GM13977 (cell line): ENCODE results near the gene RALGAPA1.
"Not testable (repeated sequence)": the region's sequence is repeated elsewhere in the genome, so short reads cannot be mapped to it uniquely, and the experiment has no call there.

Source experiments
- DNase-seq: peaks from one replicate; pipeline ENCODE4 v3.0.0; 2012; ENCODE audit warnings: low spot score
- CTCF ChIP-seq: IDR thresholded peaks from 2 replicates; pipeline ENCODE4 v1.5.1; 2012; ENCODE audit warnings: mild to moderate bottlenecking, control low read depth; ENCODE audit not compliant: insufficient read depth; ENCODE audit errors: extremely low read depth, missing control alignments
- in situ Hi-C: fragments of 300-500 bp; cut with MboI; formaldehyde crosslinking; loops from one replicate; pipeline ENCODE4 v1.12.0; 2022; ENCODE audit warnings: low sequenced_read_pairs, low pct_unique_long_range_greater_than_20kb, mixed read lengths, inconsistent platforms; ENCODE audit not compliant: unreplicated experiment

Gene RALGAPA1

DNA sequence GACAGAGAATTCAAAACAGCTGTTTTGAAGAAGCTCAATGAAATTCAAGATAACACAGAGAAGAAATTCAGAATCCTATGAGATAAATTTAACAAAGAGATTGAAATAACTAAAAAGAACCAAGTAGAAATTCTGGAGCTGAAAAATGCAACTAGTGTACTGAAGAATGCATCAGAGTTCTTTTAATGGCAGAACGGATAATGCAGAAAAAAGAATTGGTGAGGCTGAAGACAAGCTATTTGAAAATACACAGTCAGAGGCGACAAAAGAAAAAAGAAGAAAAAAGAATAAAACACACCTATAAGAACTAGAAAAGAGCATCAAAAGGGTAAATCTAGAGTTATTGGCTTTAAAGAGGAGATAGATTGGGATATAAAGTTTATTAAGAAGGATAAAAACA, 171.8 kb downstream of the RALGAPA1 start:
- no peak for DNase-seq
- no peak for TF ChIP-seq CTCF
- in situ Hi-C loops: no loop called here

- no peak for DNase-seq
- in situ Hi-C loops: no loop called here
- no peak for TF ChIP-seq CTCF
Observed at GRCh38 chr14:35632676-35633075, 176.4 kb downstream of the RALGAPA1 start.

DNA sequence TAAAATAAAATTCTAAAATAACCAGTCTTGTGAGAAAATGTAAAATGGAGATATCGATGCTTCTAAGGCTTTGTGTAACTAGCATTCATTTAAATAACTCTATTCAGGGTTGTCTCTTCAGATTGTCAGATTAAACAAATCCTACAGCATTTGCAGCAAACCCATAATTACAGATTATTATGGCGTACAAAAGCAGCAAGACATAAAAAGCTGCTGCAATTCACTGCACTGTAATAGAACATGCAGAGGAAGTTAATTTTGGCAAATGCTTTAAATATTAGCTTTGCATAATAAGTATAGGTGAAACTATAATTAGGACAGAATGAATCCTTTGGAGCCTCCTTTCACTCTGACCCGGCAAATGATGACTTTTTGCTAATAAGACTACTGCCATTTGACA, 176.8 kb downstream of the RALGAPA1 start:
- TF ChIP-seq CTCF: no peak

DNA sequence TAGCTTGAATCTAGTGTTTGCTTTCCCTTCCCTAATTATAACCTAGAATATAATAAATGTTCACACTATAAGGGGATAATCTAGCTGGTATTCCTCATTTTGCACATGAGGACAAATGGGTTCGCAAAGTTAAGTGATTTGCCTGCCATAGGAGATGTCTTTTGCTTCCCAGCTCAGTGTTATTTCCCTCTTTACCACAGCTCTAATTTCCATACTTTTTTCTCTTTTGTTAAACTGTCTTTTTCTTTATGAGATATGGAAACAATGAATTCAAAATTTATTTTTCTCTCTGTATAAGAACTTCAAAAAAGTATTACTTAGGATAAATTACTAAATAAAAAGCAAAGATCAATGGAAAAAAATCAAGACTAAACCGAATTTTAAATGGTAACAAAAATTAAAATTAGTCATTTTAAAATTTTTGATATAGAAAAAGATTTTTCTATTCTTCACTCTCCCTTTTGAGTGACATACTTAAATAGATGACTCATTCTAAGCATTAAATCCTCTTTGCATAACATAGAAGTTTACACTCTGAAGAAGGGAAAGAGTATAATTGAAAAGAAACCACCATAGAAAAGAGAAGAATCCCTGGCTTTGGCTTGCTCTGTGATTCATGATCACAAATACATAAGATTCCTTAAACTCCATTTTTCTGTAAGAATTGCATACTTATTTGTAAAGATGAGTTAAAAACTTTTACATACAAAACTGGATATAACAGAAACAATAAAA, 177.9 kb downstream of the RALGAPA1 start:
- TF ChIP-seq CTCF: no peak
- DNase-seq: no peak
- in situ Hi-C loops: no loop called here

More for the DNA sequence above, 176.8 kb downstream of the RALGAPA1 start:
- no peak for DNase-seq
- in situ Hi-C loops: no loop called here

GRCh38 chr14:35628989-35629388, 180.1 kb downstream of the RALGAPA1 start:
- DNase-seq: no peak
- in situ Hi-C loops: no loop called here
- TF ChIP-seq CTCF: no peak

GRCh38 chr14:35626947-35627346, 182.1 kb downstream of the RALGAPA1 start:
- DNase-seq, in situ Hi-C loops: not testable (repeated sequence)

GRCh38 chr14:35621996-35622395, 187.1 kb downstream of the RALGAPA1 start:
- in situ Hi-C loops, DNase-seq: not testable (repeated sequence)

GRCh38 chr14:35619998-35620397, 189.1 kb downstream of the RALGAPA1 start:
- in situ Hi-C loops, DNase-seq: not testable (repeated sequence)

DNA sequence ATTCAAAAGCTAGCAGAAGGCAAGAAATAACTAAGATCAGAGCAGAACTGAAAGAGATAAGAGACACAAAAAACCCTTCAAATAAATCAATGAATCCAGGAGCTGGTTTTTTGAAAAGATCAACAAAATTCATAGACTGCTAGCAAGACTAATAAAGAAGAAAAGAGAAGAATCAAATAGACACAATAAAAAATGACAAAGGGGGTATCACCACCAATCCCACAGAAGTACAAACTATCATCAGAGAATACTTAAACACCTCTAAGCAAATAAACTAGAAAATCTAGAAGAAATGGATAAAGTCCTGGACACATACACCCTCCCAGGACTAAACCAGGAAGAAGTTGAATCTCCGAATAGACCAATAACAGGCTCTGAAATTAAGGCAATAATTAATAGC, 189.6 kb downstream of the RALGAPA1 start:
- in situ Hi-C loops, DNase-seq: not testable (repeated sequence)
